Parathyroid adenoma (tissue), 2 donors: ENCODE results near the gene LYRM1.

Source experiments
- H2AFZ ChIP-seq: fragments of 300-600 bp; sonication (generic); one replicate; pipeline ENCODE4 v1.7.0; 2017; ENCODE audit warnings: antibody characterized with exemption, mild to moderate bottlenecking
- H3K27ac ChIP-seq: fragments of 300-600 bp; sonication (generic); one replicate; pipeline ENCODE4 v1.7.0; 2017
- H3K27me3 ChIP-seq: fragments of 300-600 bp; sonication (generic); one replicate; pipeline ENCODE4 v1.7.0; 2017; ENCODE audit warnings: low read length; ENCODE audit not compliant: control insufficient read depth, insufficient read depth
- H3K36me3 ChIP-seq: fragments of 300-600 bp; sonication (generic); one replicate; pipeline ENCODE4 v1.7.0; 2017; ENCODE audit warnings: low read length; ENCODE audit not compliant: control insufficient read depth, insufficient read depth
- H3K4me1 ChIP-seq: fragments of 300-600 bp; sonication (generic); one replicate; pipeline ENCODE4 v1.7.0; 2017; ENCODE audit warnings: control low read depth
- H3K4me2 ChIP-seq: fragments of 300-600 bp; sonication (generic); one replicate; pipeline ENCODE4 v1.7.0; 2017; ENCODE audit warnings: low read length
- H3K4me3 ChIP-seq: fragments of 300-600 bp; sonication (generic); one replicate; pipeline ENCODE4 v1.7.0; 2017; ENCODE audit warnings: low read depth, low read length
- H3K79me2 ChIP-seq: fragments of 300-600 bp; sonication (generic); one replicate; pipeline ENCODE4 v1.7.0; 2017; ENCODE audit warnings: control low read depth
- H3K9ac ChIP-seq: fragments of 300-600 bp; sonication (generic); one replicate; pipeline ENCODE4 v1.7.0; 2017; ENCODE audit warnings: mild to moderate bottlenecking
- H3K9me3 ChIP-seq: fragments of 300-600 bp; sonication (generic); one replicate; pipeline ENCODE4 v1.7.0; 2017; ENCODE audit warnings: low read length; ENCODE audit not compliant: control insufficient read depth
- CTCF ChIP-seq: fragments of 300-600 bp; sonication (generic); IDR thresholded peaks from one replicate; pipeline ENCODE4 v1.7.0; 2017; ENCODE audit warnings: antibody characterized with exemption, mild to moderate bottlenecking
- donor health status: primary hyperparathyroidism.

The LYRM1 gene

GRCh38 chr16:20866145-20866772 is 34.3 kb upstream of the LYRM1 start:
- Histone ChIP-seq H3K4me3 (no peak overlapping the region), H3K9me3 (no peaks in the 10 kb centered on the region), H3K9ac (no peak overlapping the region), H3K4me2 (no peak overlapping the region), H3K27ac (no peak overlapping the region), H3K36me3 (no peaks in the 10 kb centered on the region), H3K79me2 (peaks cover 56% of the 10 kb centered on the region), H3K4me1 (peaks cover 30% of the 10 kb centered on the region), H3K27me3 (no peaks in the 10 kb centered on the region), H2AFZ (no peak overlapping the region)
- no peak for TF ChIP-seq CTCF

DNA sequence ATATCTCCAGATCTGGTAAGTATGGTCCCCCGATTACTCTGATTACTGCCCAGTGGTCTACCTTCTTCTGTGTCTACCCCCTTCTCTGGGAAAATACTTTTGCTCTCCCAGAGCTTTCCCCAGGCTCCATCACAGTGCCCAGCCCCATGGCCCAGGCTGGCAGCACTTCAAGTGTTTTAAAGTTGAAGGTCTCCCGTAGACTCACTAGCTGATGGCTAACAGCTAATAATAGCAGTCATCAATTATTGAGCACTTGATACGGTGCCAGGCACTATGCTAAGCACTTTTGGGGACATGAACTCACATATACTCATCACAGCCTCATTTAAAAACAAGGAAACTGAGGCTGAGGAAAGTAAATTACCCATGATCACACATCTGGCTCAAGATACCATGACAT is 33.8 kb upstream of the LYRM1 start:
- Histone ChIP-seq H3K4me2 (no peak overlapping the region), H3K79me2 (peaks cover 53% of the 10 kb centered on the region), H3K4me3 (no peak overlapping the region), H3K9me3 (no peaks in the 10 kb centered on the region), H3K4me1 (peaks cover 35% of the 10 kb centered on the region), H3K27me3 (no peaks in the 10 kb centered on the region), H3K27ac (no peak overlapping the region), H3K9ac (no peak overlapping the region), H2AFZ (no peak overlapping the region), H3K36me3 (no peaks in the 10 kb centered on the region)
- TF ChIP-seq CTCF = no peak

DNA sequence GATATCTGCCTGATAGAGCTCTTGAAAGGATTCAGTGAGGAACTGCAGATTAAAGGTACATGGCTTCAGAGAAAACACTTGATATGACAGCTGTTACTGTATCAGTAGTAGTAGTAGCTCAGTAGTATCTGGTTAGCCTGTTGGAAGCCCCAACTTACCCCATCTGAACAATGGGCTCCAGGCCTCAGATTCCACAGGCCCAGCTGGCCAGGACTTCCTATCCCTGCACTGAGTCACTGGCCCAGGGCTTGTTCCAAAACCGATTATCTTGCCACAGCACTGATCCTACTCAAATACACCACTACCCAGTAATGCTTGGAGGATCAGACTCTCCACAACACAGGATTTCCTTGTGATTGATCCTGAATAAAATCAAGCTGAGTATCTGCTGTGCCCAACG is 33.0 kb upstream of the LYRM1 start:
- no peak overlapping the region for H3K27ac ChIP-seq
- no peak for TF ChIP-seq CTCF
- H3K4me1 ChIP-seq = peaks cover 41% of the 10 kb centered on the region
- no peaks in the 10 kb centered on the region for H3K9me3 ChIP-seq
- no peaks in the 10 kb centered on the region for H3K27me3 ChIP-seq
- no peak overlapping the region for H3K4me2 ChIP-seq
- H3K79me2 ChIP-seq = peaks cover 45% of the 10 kb centered on the region
- no peaks in the 10 kb centered on the region for H3K36me3 ChIP-seq
- no peak overlapping the region for H3K9ac ChIP-seq
- H2AFZ ChIP-seq = no peak overlapping the region
- H3K4me3 ChIP-seq = no peak overlapping the region

DNA sequence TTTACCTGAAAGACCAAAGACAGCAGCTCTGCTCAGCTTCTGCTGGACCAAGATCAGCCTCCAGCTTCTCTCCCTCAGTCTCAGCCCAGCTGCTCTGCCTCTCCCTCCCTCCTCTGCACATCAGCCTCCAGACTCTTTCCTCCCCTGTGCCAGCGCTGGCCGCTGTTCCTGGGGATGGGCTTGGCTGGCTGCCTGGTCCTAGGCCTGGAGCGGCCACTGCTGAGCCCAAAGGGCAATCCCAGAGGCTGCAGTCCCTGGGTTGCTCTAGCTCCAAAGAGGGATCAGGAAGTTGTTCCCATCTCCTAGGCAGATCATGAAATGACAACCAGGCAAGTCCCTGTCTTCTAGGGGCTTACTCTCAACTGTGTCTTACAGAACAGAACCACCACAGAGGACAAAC is 31.7 kb upstream of the LYRM1 start:
- H3K79me2 ChIP-seq = peaks cover 38% of the 10 kb centered on the region
- H3K27ac ChIP-seq = peak overlapping the region; percentile 36
- no peak overlapping the region for H2AFZ ChIP-seq
- peaks cover 41% of the 10 kb centered on the region for H3K4me1 ChIP-seq
- H3K4me2 ChIP-seq = no peak overlapping the region
- H3K27me3 ChIP-seq = no peaks in the 10 kb centered on the region
- H3K4me3 ChIP-seq = no peak overlapping the region
- H3K9ac ChIP-seq = no peak overlapping the region
- H3K36me3 ChIP-seq = no peaks in the 10 kb centered on the region
- no peak for TF ChIP-seq CTCF
- no peaks in the 10 kb centered on the region for H3K9me3 ChIP-seq

GRCh38 chr16:20870122-20870820 is 30.3 kb upstream of the LYRM1 start:
- Histone ChIP-seq H3K36me3 (no peaks in the 10 kb centered on the region), H3K9me3 (no peaks in the 10 kb centered on the region), H3K4me2 (no peak overlapping the region), H3K27me3 (no peaks in the 10 kb centered on the region), H3K4me1 (peaks cover 50% of the 10 kb centered on the region), H3K79me2 (peaks cover 34% of the 10 kb centered on the region), H3K27ac (peak overlapping the region; percentile 49), H3K9ac (no peak overlapping the region), H2AFZ (no peak overlapping the region), H3K4me3 (no peak overlapping the region)
- no peak for TF ChIP-seq CTCF
